GM19099 (cell line): ENCODE data around the gene MIOS.

ENCODE experiments used
- POLR2A ChIP-seq: IDR thresholded peaks from 3 replicates; pipeline ENCODE4 v1.6.1; 2011; ENCODE audit warnings: low read depth; ENCODE audit not compliant: insufficient read length; ENCODE audit errors: extremely low read depth

MIOS gene

DNA sequence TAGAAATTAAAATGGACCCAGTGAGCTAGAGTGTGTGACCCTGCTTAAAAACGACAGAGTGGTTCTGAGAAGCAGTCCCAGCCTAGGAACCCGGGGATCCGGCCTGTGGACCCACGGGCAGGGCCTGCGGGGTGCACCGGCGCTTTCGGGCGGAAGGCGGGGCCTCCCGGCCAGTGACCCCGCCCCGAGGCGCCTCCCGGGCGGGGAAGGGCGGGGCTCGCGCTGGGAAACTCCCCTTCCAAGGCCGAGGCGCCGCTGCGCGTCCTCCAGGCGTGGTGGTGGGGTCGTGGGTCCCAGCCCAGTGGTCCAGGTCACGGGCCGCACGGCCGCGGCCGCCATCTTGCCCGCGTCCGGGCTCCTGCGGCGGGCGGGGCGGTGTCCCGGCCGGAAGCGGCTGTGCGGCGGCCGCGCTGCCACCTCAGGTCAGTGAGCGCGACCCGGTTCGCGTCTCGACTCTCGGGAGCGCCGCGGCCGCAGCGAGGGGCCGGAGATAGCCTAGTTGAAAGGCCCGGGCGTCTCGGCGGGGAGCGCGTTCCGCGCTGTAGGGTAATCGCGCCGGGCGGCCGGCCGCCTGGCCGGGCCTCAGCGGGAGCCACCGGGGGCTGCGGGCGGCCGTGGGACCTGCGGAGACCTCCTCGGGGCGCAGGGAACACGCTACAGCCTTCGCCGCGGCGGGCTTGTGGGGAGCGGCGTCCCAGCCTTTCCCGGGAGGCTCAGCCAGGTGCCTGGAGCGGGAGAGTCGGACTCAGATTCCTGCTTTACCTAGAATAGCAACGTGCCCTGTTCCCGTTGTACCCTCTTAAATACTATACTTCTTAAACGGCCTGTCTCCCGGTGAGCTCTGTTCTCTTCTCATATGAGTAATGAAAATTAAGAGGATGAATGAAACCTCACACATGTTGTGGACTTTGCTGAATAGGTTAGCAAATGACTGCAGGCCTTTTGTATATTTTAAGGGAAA is at the start of gene MIOS:
Gene MIOS (plus strand): TSS at position 234 of the 961 bp plus-strand sequence. CDS start 5,592 bp downstream, outside the sequence.
- peak; percentile 88 for TF ChIP-seq POLR2A

DNA sequence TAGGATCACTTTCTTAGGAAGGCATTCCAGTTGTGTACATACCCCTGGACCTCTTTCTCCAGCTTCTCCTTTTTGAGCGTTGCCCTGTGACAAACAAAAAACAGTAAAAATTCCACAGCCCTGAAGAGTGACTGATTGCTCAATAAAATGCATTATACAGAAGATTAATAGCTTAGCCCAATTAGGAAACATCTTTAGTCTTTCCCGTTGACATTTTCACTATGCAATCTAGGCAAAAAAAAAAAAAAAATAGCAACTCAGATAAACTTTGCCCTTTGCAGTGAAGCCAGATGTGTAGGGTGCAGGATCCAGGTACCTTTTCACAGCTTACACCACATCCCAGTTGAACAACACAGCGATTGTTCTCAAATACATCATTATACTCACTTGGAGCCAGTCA is 48.9 kb upstream of the MIOS start:
- TF ChIP-seq POLR2A = no peak

DNA sequence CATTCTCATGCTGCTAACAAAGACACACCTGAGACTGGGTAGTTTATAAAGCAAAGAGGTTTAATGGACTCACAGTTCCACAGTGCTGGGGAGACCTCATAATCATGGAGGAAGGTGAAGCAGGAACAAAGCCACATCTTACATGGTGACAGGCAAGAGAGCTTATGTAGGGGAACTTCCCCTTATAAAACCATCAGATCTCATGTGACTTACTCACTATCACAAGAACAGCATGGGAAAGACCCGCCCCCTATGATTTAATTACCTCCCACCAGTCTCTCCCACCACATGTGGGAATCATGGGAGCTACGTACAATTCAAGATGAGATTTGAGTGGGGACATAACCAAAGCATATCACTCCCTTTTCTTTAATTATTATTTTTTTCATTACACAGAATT is 47.6 kb upstream of the MIOS start:
- no peak for TF ChIP-seq POLR2A

DNA sequence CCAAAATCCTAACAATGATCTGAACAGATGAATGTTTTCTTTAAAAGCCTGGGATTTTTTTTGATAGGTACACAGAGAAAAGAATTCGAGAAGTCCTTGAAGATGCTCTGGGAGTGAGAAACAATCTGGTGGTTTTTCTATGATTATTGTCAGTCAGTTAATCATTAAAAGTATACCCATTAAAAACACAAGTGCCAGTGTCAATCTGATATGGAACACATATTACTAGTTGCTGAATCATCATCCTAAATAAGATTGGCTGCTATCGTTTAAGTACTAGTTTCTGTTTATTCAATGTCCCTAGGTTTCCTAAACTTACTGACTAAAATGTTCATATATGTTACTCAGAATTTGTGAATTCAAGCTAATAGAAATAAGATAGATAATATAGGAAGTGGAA is 47.2 kb upstream of the MIOS start:
- no peak for TF ChIP-seq POLR2A

DNA sequence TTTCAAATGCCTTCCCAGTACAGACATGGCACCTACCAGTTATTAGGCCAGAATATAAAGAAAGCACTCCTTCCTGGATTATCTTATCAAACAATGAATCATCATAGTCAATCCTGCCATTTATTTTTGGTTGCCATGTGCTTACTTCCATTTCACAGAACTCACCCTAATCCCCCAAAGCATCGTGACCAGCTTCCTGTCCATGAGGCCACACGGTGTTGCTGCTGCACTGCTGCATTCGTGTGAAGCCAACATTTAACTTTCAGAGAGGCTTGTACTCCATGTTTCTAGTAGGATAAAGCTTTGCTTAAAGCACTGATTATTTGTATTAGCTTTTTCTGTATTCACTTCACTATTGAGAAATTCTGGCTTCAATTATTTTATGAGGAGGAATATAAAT is 45.4 kb upstream of the MIOS start:
- TF ChIP-seq POLR2A = no peak

DNA sequence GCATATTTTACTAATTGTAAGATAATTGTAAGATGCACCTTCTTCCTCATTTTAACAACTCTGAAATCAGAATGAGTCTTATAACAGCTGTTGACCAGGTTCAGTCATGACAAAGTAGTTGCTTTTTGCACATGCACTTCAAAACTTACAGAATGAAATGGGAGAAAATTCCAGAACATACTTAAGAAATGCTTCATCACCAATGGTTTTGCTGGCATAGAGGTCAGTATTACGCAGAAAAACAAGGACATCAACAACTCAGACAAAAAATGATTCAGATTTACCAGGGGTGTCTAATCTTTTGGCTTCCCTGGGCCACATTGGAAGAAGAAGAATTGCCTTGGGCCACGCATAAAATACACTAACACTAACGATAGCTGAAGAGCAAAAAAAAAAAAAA is 44.3 kb upstream of the MIOS start:
- TF ChIP-seq POLR2A = no peak

DNA sequence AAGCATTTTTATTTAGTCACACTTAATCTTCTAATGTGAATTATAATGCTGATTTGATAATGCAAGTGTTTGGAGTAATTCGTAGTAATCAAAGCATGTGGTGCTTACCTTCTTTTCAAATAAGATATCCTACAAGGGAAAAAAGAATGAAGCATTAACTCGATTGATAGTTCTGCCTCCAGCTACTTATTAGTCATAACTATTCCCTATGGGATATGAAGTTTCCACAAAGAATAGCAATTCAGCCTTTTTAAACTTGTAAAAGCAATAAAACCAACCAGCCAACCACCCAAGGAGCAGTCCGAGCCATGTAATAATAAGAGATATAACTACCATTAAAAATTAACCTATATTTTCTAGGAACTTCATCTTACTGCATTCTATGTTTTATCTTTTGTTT is 42.6 kb upstream of the MIOS start:
- TF ChIP-seq POLR2A = no peak

DNA sequence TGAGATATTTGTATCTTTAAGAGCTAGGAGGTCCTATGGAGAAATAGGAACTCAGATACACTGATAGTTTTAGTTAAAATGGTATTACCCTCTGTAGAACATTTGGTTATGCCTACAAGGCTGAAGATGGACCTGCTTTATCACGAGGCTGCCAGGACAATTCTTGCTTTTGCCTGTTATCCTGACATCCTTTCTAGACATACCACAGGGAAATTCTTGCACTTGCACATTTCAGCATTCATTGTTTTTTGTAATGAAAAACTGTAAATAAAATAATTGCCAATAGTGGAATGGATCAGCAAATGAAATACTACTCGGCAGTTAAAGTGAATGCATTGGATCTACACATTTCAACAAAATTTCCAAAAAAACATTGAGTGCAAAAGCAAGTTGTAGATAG is 40.7 kb upstream of the MIOS start:
- no peak for TF ChIP-seq POLR2A

DNA sequence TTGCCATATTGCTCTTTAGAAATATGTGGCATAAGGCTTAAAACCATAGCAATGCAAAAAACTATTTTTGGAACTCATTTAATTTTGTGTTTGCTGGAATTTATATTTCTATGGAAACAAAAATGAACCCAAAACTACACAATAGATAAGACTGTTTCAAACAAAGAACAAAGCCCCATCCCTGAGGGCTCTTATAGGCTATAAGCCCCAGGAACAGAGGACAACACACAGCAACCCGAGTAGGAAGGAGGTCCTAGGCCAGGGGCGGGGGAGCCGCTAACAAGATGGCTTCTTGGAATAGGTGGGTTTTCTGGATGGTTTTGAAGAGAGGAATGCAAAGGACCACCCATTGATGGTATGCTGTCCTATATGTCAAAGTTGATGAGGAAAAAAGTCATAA is 39.6 kb upstream of the MIOS start:
- no peak for TF ChIP-seq POLR2A

DNA sequence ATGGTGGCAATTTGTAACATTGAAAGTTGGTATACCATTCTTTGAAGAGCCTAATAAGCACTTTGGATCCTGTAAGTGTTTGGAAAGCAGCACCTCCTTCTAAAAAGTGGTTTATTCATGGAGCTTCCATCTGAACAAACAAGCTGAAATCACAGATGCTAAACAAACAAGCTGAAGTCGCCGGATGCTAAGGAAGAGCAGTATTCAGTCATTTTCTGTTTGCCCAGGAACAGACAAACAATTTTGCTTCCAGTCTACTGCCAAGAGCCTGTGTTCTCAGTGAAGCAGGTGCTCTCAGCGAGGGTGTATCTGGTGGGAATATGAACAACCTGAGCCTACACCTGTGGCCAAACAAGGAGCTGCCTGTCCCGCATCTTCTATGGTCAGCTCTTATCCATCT is 37.4 kb upstream of the MIOS start:
- TF ChIP-seq POLR2A = no peak

DNA sequence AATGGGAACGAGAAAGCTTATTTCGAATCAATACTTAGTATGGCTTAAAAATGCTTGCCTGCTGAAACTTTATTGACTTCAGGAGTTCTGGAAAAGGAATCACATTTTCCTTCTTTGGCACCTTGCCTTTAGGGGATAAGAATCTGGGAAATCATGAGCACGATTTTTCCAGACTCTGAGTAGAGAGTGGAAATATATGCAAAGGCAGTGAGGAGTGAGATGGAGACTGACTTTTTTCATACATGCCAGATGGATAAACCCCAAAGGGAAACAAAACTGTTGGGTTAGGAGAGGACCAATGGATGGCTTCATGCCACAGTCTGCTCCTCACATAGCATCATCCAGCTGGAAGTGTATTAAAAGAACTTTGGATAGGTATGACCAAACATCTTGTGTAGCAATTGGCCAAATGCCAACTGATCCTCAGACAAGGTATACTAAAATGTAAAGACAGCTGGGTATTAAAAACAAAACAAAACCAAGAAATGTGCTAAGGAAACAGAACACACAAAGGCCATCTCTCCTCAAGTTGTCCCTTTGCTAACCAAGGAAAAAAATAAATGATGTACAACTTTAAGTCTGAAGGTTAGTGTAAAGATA is 32.8 kb upstream of the MIOS start:
- TF ChIP-seq POLR2A = no peak

DNA sequence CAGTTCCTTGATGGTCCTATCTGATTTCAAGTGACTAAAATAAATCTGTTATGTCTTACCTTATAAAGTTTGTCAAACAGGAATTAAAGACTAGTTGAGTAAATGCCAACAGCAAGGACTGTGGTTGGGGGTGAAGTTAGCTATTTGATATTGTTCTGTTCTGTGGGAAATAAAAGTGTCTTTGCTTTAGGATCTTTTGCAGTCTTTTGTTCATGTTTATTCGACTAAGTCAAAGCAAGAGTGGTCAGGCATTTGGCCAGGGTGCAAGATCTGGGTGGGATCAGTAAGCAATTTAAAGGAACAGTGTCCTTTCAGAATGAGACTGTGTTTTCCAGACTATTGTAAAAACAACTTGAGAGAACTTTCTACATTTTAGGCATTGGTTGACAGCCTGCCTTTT is 31.0 kb upstream of the MIOS start, which contains the start of gene COL28A1:
Gene COL28A1 (minus strand): TSS at position 183 of the 400 bp plus-strand sequence. CDS start 2,998 bp downstream, outside the sequence.
- TF ChIP-seq POLR2A = no peak

DNA sequence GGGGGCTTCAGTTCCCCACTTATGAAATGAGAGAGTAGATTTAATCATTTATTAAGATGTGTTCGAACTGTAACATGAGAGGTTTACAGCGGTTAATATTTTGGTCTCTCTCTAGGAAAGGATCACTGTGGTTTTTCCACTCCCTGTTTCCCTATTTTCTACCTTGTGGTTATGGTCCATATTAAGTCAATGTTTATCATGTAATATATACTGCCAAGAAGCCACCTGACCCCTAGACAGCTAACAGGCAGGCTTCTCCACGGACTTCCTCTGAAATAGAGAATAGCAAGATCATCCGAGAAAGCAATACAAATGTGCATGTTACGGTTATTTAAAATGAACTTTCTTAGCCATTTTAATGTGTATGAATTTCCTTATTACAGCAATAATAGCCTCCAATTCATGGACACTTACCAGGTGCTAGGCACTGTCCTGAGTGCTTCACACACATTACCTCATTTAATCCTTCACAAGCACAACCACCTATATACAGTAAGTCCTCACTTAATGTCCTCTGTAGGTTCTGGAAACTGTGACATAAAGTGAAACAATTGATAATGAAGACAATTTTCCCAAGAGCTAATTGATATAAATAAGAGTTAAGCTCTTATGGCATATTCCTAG is 30.2 kb upstream of the MIOS start:
- no peak for TF ChIP-seq POLR2A

DNA sequence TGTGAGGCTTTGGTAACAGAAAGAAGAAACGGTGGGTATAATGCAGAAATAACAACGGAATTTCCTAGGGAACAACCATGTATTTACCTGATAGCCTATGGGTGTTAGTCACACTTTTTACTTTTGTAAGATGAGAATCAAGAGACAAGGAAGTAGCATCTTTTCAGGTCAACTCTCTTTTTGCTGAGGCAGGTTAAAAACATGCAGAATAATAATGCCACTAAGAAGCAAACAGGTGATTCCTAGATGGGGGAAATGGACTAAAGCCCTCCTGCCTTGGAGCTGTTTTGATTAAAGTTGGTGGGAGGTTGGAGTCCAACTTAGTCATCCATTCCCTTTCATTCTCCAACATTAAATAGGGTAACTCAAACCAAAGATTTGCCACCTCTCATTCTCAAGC is 29.0 kb upstream of the MIOS start:
- TF ChIP-seq POLR2A = no peak

DNA sequence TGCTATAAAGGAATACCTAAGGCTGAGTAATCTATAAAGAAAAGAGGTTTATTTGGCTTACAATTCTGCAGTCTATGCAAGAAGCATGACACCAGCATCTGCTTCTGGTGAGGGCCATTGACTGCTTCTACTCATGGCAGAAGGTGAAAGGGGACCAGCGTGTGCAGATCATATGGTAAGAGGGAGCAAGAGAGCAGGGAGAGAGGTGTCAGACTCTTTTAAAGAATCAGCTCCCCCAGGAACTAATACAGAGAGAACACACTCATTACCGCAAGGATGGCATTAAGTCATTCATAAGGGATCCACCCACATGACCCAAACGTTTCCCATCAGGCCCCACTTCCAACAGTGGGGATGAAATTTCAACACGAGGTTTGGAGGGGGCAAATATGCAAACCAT is 27.5 kb upstream of the MIOS start:
- TF ChIP-seq POLR2A = no peak

DNA sequence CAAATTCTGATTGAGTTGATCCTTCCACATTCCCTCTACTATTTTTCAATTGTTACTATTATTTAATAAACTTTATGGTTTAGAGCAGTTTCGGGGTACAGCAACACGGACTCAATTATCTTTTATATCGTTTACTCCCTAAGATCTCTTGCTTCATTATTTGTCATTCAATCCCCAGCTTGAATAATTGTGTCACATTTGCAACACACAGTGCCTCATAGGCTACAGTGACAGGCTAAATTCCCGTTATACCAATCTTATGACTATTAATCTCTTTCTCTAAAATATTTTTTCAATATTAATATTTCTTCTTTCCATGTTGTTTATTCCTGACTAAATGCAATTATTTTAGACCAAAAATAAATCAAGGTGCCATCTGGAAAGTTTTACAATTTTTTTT is 27.0 kb upstream of the MIOS start:
- no peak for TF ChIP-seq POLR2A
